A673 (cell line): Measurements from ENCODE around the gene MBD3L5. TPM values are rescaled to one million over a fixed set of nuclear protein-coding genes. Genes with fewer than 3 reads are reported as not detected.

Source experiments
- BruUV-seq: library from RNA; stranded (reverse); fragments of 400-500 nt; replicated peaks from 2 replicates; lab custom pipeline; 2021; lab: Mats Ljungman, UMichigan
- CTCF ChIA-PET: fragments of 300-600 bp; sonication (Branson Sonifier 250); formaldehyde crosslinking; loops from one replicate; lab custom pipeline; 2022; ENCODE audit warnings: antibody characterized with exemption; lab: Charles Lee
- POLR2A ChIA-PET: fragments of 300-600 bp; sonication (Branson Sonifier 250); formaldehyde crosslinking; loops from one replicate; lab custom pipeline; 2022; ENCODE audit warnings: antibody characterized with exemption; ENCODE audit not compliant: low non-redundant PET; lab: Charles Lee
- DNase-seq: peaks from one replicate; pipeline ENCODE4 v3.0.0-alpha.2; 2015; ENCODE audit warnings: low spot score
- H3K27ac ChIP-seq: fragments of 200-600 bp; sonication (generic); 2 replicates; pipeline ENCODE4 v1.5.1; 2016; ENCODE audit warnings: mixed run types, low read depth, mild to moderate bottlenecking, mixed read lengths, antibody characterized with exemption, low read length; ENCODE audit not compliant: poor library complexity, severe bottlenecking
- H3K27me3 ChIP-seq: fragments of 200-600 bp; sonication (generic); replicated peaks from 2 replicates; pipeline ENCODE4 v1.6.1; 2017; ENCODE audit warnings: mixed run types, low read depth, mild to moderate bottlenecking, mixed read lengths, antibody characterized with exemption, low read length; ENCODE audit not compliant: insufficient read depth, poor library complexity
- H3K36me3 ChIP-seq: fragments of 200-600 bp; sonication (generic); 2 replicates; pipeline ENCODE4 v1.6.1; 2016; ENCODE audit warnings: mixed run types, mild to moderate bottlenecking, mixed read lengths, antibody characterized with exemption, low read length; ENCODE audit not compliant: insufficient read depth, poor library complexity, severe bottlenecking
- H3K4me1 ChIP-seq: fragments of 200-600 bp; sonication (generic); 2 replicates; pipeline ENCODE4 v1.6.1; 2017; ENCODE audit warnings: mixed run types, mild to moderate bottlenecking, mixed read lengths, antibody characterized with exemption, low read length; ENCODE audit not compliant: insufficient read depth, poor library complexity, severe bottlenecking
- H3K4me3 ChIP-seq: fragments of 200-600 bp; sonication (generic); 2 replicates; pipeline ENCODE4 v1.5.1; 2016; ENCODE audit warnings: low read depth, mixed run types, mild to moderate bottlenecking, mixed read lengths, low read length; ENCODE audit not compliant: poor library complexity, severe bottlenecking
- H3K9me3 ChIP-seq: fragments of 200-600 bp; sonication (generic); 2 replicates; pipeline ENCODE4 v1.6.1; 2016; ENCODE audit warnings: mixed run types, low read depth, mild to moderate bottlenecking, mixed read lengths, antibody characterized with exemption, low read length; ENCODE audit not compliant: poor library complexity, severe bottlenecking
- CTCF ChIP-seq: fragments of 300-800, 200-600 bp; sonication (generic); conservative IDR thresholded peaks from 2 replicates; pipeline ENCODE4 v1.5.1; 2017; ENCODE audit warnings: low read depth, mild to moderate bottlenecking, antibody characterized with exemption, low read length, moderate library complexity, mixed read lengths
- EZH2 ChIP-seq: fragments of 200-600 bp; sonication (generic); IDR thresholded peaks from 2 replicates; pipeline ENCODE4 v1.6.1; 2017; ENCODE audit warnings: borderline replicate concordance, low read depth, mild to moderate bottlenecking, mixed read lengths, antibody characterized with exemption, low read length; ENCODE audit not compliant: poor library complexity, severe bottlenecking
- intact Hi-C: fragments of 100-400 bp; cut with micrococcal nuclease; formaldehyde crosslinking; loops from one replicate; pipeline ENCODE4 v1.10.0; 2022; ENCODE audit not compliant: unreplicated experiment
- total RNA-seq: library from RNA; stranded (reverse); gene quantifications from 2 replicates; pipeline ENCODE4 v1.2.3, GENCODE V29; 2021

The MBD3L5 gene
- total RNA-seq, 1 experiment from 2014 or later = 0.47 TPM

- Histone ChIP-seq H3K27ac (no peak overlapping the region), H3K4me3 (no peak overlapping the region), H3K4me1 (no peaks in the 10 kb centered on the region), H3K9me3 (peaks cover 9% of the 10 kb centered on the region), H3K36me3 (peaks cover 58% of the 10 kb centered on the region), H3K27me3 (no peaks in the 10 kb centered on the region)
- TF ChIP-seq CTCF (no peak), EZH2 (no peak)
- ChIA-PET CTCF (no interaction called here), POLR2A (no interaction called here)
- no peak for DNase-seq
- no TSS peak for BruUV-seq
- intact Hi-C loops = no loop called here
Measured at GRCh38 chr19:7072541-7072940, 42.2 kb downstream of the MBD3L5 start.

GRCh38 chr19:7074705-7075282 lies 44.4 kb downstream of the MBD3L5 start:
- Histone ChIP-seq H3K36me3 (peaks cover 80% of the 10 kb centered on the region), H3K4me3 (no peak overlapping the region), H3K27me3 (no peaks in the 10 kb centered on the region), H3K9me3 (peaks cover 29% of the 10 kb centered on the region), H3K27ac (no peak overlapping the region), H3K4me1 (no peaks in the 10 kb centered on the region)
- DNase-seq = no peak
- ChIA-PET POLR2A (no interaction called here), CTCF (no interaction called here)
- intact Hi-C loops = no loop called here
- no TSS peak for BruUV-seq
- TF ChIP-seq CTCF (no peak), EZH2 (no peak)

GRCh38 chr19:7076151-7076550 lies 45.8 kb downstream of the MBD3L5 start:
- no peak for DNase-seq
- peaks cover 89% of the 10 kb centered on the region for H3K36me3 ChIP-seq
- H3K4me3 ChIP-seq = no peak overlapping the region
- BruUV-seq = no TSS peak
- TF ChIP-seq EZH2 = no peak
- TF ChIP-seq CTCF = no peak
- ChIA-PET CTCF (no interaction called here), POLR2A (interaction anchor here (0.6 kb wide), 2 partner anchors 11 to 249 kb away, joined by 3 read pairs; no protein-coding TSS in a partner anchor)
- H3K27ac ChIP-seq = no peak overlapping the region
- no peaks in the 10 kb centered on the region for H3K4me1 ChIP-seq
- H3K9me3 ChIP-seq = peaks cover 42% of the 10 kb centered on the region
- intact Hi-C loops = no loop called here
- H3K27me3 ChIP-seq = no peaks in the 10 kb centered on the region
